ENCODE measurements around the gene ATP13A1.

The ATP13A1 gene

GRCh38 chr19:19642506-19643157 is 20.8 kb downstream of the ATP13A1 start:
- DNase-seq: peak; percentile 52

- DNase-seq: no peak
Measured at GRCh38 chr19:19637523-19638251, 25.8 kb downstream of the ATP13A1 start.

DNA sequence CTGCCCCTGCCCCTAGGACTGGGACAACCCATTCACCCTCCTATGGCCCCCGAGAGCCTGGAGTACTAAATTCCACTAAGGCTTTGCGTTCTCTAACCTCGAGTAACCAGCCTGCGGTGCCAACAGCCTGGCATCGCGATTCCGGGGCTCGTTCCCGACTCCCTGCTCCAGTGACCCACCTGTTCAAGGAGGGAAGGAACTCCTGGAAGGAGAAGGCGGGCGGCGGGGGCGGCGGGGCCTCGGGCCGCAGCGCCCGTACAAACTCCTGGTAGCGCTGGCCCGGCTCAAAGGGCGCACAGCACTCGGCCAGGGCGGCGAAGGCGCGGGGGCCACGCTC is 26.3 kb downstream of the ATP13A1 start:
- no peak for DNase-seq

DNA sequence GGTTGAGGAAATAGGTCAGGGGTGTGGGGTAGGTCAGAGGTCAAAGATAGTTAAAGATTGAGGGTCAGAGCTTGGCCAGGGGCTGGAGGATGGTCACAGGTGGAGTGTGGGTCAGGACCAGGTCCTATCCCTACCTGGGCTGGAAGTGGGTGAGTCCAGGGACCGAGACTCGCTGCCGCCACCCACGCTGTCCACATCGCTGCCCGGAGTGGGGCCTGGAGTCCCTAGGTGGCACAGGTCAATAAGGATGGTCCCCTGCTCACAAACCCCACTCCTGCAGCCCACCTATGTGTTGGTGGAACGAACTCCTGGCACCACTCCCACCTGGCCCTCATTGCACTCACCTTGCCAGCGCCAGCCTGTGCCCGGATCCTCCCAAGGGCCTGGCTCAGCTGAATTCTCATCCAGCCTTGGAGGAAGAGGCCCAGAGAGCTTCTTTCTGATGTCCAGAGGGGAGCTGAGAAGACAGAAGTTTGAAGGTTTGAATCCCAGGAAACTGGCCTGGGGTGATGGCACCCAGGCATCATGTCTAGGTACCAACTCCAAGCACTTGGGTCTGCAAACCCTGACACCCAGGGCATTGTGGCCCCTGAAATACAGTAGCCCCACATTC is 26.8 kb downstream of the ATP13A1 start:
- no peak for DNase-seq

DNA sequence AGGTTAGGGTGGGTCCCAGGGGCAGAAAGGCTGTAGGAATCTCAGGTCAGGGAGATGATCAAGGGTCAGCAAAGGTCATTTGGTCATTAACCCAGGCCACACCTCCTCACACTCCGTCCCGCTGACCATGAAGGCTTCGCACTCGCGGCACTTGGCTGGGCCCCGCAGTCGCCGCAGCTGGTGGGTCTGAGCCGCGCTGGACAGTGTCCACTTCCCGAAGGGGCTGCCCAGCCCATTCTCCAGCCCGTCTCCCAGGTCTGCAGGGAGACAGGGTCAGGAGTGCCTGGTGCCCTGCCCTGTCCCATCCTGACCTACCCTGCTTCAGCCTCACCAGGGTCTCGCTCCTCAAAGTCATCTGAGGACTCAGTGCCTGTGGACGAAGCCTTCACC is 28.2 kb downstream of the ATP13A1 start:
- no peak for DNase-seq

- DNase-seq: no peak
Measured at GRCh38 chr19:19634516-19635312, 28.8 kb downstream of the ATP13A1 start.

DNA sequence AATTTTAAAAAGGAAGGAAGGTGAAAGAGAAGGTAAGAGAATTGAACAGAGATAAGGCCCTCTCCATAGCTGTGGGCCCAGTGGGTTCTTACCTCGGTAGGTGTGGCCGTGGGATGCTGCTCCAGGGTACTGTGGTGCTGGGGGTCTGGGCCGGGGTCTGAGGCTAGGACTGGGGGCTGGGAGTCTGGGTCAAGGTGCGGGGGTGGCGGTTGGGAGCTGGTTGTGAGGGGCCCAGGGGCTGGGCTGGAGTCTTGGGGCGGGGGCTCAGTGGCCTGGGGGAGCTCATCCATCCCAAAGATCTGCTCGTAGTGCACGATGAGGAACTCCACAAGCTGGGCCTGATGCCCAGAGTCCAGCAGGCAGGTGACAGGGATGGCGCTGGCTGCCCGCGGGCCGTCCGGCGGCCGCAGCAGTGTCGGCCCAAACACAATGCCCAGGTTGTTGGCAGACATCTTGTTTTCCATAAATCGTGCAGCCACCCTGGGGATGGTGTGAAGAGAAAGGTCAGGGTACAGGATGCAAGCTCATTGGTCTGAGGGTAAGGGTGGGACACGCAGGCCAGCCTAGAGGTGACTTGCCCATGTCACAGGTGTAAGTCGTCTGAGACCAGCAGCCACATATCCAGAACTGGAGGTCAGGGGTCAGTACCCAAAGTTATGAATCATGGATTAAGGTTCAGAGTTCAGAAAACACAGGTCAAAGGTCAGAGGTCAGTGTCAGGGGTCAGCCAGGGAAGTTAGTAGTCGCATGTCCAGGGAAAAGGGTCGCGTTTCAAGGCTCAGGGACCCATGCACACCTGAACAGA is 29.6 kb downstream of the ATP13A1 start:
- no peak for DNase-seq

DNA sequence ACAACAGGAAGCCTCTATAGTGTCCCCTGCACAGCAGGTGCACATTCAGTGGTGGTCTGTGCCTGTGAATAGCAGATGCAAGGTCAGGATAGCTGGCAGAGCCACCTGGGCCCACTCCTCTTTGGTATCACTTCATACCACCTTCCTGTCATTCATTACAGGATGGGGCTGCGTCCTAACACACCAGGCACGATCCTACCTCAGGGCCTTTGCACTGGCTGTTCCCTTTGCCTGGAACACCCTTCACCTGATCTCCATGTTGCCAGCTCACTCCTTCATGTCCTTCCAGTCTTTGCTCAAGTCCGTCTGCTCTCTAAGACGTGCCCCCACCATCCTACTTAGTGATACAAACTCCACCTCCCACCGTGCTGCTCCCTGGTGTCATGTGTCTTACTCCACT is 30.8 kb downstream of the ATP13A1 start:
- DNase-seq: no peak

DNA sequence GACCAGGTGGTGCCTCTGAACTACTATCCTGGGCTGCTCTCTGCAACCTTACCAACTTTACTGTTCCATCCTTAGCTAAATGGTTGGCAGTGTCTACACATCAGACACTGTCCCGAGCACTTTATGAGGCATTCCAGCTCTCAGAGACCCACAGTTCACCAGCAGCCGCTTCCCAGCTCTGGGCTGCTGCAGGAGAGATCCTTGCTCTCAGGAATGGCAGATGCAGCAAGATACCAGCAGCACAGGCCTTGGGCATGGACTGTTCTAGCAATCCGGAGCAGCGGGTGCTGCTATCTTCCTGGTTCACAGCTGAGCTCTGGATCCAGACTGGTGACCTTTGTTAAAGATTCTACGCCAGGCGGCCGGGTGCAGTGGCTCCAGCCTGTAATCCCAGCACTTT is 32.1 kb downstream of the ATP13A1 start:
- no peak for DNase-seq

GRCh38 chr19:19630426-19630825 is 33.0 kb downstream of the ATP13A1 start:
- DNase-seq: no peak

- no peak for DNase-seq
Measured at GRCh38 chr19:19630062-19630414, 33.4 kb downstream of the ATP13A1 start.

- peak; percentile 49 for DNase-seq
Measured at GRCh38 chr19:19628501-19629134, 34.9 kb downstream of the ATP13A1 start.

DNA sequence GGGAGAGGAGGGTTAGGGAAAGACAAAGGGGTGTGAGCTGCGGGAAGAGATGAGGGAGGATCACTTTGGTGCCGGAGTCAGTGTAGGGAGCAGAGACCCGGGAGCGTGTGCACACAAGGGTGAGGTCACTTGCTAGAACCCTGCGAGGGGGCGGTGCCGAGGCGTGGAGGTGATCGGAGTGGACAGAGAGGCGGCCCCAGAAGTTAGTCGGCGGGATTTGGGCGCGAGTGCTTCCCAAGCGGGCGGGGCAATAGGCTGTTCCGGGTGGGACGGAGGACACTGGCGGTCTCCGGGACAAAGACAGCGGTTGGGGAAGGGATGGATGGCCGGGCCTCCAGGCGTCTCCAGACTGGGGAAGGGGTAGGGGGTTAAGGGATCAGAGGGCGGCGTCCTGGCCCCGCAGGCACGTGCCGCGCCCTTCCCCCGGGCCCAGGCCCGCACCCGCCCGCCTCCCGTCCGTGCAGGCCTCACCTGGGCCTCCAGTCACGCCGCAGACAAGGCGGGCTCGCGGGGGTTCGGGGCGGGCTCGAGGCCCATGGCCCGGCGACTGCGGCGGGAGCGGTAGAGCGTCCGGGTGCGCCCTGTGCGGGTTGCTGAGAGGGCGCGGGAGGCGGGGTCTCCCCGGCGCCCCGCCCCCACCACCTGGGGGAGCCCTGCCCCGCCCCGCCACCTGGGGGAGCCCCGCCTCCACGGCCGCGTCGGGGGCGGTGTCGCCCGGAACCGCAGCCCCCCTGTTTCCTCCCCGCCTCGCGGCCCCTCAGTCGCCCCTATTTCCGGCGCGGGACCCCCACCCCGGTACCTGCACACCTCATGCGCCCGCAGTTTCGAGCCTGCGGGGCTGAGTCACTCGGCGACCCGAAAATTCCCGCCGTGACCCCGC is 35.6 kb downstream of the ATP13A1 start, which contains the start of gene LPAR2:
LPAR2 (minus strand) TSS at position 600 of the 880 bp plus-strand sequence. CDS start 945 bp downstream, outside the sequence.
- peak; percentile 84 for DNase-seq

DNA sequence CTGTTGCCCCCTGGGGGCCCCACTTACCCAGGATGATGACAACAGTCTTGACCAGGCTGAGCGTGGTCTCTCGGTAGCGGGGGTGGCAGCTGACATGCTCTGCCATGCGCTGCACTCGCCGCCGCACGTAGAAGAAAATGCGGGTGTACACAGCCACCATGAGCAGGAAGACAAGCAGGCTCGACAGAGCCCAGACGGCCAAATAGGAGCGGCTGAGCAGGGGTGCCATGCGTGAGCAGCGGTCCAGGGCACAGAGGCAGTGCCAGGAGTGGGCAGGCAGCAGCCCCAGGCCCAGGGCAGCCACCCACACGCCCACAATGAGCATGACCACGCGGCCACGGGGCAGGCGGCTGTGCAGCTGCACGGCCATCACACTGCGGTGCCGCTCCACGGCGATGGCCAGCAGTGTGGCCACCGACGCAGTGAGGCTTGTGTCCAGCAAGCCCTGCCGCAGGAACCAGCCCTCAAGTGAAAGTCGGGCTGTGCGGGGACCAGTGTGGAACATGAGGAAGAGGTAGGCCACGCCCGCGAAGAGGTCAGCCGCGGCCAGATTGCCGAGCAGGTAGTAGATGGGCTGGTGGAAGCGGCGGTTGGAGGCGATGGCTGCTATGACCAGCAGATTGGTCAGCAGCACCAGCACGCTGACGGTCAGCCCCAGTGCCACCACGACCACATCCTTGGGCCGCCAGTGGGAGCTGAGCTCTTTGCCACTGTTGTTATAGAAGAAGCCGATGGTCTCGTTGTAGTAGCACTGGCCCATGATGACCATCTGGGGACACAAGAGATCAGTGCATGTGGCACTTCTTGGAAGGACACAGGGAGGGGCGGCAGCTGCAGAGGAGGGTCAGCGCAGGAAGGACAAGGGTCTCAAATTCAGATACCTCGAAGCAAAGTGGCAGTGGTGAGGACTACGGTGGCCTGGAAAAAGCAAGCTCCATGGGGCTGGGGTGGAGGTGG is 36.7 kb downstream of the ATP13A1 start:
- no peak for DNase-seq

DNA sequence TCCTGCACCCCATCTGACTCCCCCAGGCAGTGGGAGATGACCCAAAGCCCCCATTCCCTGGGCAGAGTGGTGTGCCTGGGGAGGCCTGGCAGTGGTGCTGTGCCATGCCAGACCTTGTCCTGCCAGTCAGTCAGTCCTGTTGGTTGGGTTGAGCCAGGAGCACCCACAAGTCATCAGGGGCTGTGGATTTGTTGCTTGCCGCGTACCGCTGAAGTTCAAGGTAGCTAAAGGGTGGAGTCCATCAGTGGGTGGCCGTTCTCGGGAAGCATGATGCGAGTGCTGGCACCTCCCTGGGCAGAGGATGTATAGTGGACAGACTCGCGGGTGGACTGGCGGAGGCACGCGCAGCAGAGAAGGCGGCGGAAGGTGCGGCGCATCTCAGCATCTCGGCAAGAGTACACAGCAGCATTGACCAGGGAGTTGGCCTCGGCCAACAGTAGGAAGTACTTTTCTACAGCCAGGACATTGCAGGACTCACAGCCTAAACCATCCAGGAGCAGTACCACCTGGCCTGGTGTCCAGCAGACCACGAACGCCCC is 39.4 kb downstream of the ATP13A1 start:
- DNase-seq: no peak

- no peak for DNase-seq
Measured at GRCh38 chr19:19623383-19623782, 40.1 kb downstream of the ATP13A1 start.

GRCh38 chr19:19619849-19620210 is 43.6 kb downstream of the ATP13A1 start:
- no peak for DNase-seq

DNA sequence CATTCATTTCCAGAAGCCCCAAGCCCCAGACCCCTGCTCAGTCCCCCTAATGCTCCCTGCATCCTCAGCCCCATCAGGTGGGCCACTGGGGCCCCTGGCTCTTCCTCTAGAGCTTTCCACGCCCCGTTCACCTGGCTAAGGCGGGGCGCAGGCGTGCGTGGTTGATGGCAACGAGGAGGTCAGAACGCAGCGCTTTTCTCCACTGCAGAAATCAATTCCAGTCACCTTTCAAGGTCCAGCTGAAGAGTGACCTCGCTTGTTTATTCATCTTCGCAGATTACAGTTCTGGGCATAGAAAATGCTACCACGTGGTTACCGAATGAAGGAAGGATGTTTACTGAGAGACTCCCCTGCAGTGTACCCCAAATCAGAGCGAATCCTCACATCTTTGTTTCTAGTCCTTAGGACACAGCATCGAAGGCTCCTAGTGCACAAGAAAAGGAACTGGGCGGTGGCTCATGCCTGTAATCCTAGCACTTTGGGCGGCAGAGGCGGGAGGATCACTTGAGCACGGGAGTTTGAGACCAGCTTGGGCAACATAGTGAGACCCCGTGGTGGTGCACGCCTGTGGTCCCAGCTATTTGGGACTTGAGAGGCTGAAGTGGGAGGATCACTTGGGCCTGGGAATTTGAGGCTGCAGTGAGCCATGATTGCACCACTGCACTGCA is 44.2 kb downstream of the ATP13A1 start:
- DNase-seq: no peak
